ENCODE measurements around the gene STPG2. TPM values are rescaled to one million over a fixed set of nuclear protein-coding genes. Genes with fewer than 3 reads are reported as not detected.

The STPG2 gene
- polyA plus RNA-seq, 3 donors from 2014 or later = not detected

DNA sequence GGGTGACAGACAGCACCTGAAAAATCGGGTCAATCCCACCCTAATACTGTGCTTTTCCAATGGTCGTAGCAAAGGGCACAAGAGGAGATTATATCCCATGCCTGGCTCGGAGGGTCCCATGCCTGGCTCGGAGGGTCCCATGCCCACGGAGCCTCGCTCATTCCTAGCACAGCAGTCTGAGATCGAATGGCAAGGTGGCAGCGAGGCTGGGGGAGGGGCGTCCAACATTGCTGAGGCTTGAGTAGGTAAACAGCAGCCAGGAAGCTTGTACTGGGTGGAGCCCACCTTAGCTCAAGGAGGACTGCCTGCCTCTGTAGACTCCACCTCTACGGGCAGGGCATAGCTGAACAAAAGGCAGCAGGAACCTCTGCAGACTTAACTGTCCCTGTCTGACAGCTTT is 365.1 kb downstream of the STPG2 start:
- peaks cover 4 to 26% (median 11%) of the 10 kb centered on the region in 6 donors for H3K9me3 Mint-ChIP-seq
- no peak overlapping the region for H3K27ac Mint-ChIP-seq
- no peaks in the 10 kb centered on the region for H3K4me1 Mint-ChIP-seq
- H3K27me3 Mint-ChIP-seq (ENCODE audit: low read depth in 3 of 3) = peaks cover 0 to 2% (median 0%) of the 10 kb centered on the region in 3 donors
- H3K36me3 Mint-ChIP-seq = no peaks in the 10 kb centered on the region
- no peak overlapping the region for H3K4me3 Mint-ChIP-seq
- DNase-seq = no peak

- Mint-ChIP-seq H3K36me3 (no peaks in the 10 kb centered on the region), H3K27ac (no peak overlapping the region), H3K9me3 (peaks cover 4 to 16% (median 10%) of the 10 kb centered on the region in 6 donors), H3K4me3 (no peak overlapping the region), H3K27me3 (ENCODE audit: low read depth in 3 of 3) (peaks cover 0 to 2% (median under 1%) of the 10 kb centered on the region in 3 donors), H3K4me1 (no peaks in the 10 kb centered on the region)
- no peak for DNase-seq
Observed at GRCh38 chr4:97774347-97774989, 368.8 kb downstream of the STPG2 start.

DNA sequence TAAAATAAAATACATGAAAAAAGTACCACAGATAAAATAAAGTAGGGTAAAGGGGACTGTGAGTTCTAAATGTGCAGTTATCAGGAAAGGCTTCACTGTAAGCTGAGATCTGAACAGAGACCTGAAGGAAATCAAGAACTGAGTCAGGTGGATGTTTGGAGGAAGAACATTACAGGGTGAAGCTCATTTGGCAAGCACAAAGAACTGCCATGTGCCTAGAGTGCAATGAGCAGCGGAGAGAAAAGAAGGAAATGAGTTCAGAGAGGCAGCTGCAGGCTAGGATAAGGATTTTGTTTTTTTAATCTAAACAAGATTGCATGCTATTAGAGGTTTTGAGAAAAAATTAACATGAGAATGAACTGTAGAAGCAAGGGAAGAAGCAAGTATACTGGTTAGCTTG is 373.1 kb downstream of the STPG2 start:
- Mint-ChIP-seq H3K4me3 (no peak overlapping the region), H3K9me3 (peaks cover 4 to 14% (median 11%) of the 10 kb centered on the region in 6 donors), H3K36me3 (no peaks in the 10 kb centered on the region), H3K27me3 (ENCODE audit: low read depth in 3 of 3) (peaks cover 0 to 2% (median 0%) of the 10 kb centered on the region in 3 donors), H3K4me1 (no peaks in the 10 kb centered on the region), H3K27ac (no peak overlapping the region)
- no peak for DNase-seq

- no peak for DNase-seq
- no peaks in the 10 kb centered on the region for H3K36me3 Mint-ChIP-seq
- H3K4me1 Mint-ChIP-seq = no peaks in the 10 kb centered on the region
- no peak overlapping the region for H3K4me3 Mint-ChIP-seq
- no peak overlapping the region for H3K27ac Mint-ChIP-seq
- peaks cover 2 to 12% (median 6%) of the 10 kb centered on the region in 6 donors for H3K9me3 Mint-ChIP-seq
- H3K27me3 Mint-ChIP-seq (ENCODE audit: low read depth in 3 of 3) = peaks cover 0 to 2% (median 0%) of the 10 kb centered on the region in 3 donors
Observed at GRCh38 chr4:97762115-97762512, 381.2 kb downstream of the STPG2 start.

DNA sequence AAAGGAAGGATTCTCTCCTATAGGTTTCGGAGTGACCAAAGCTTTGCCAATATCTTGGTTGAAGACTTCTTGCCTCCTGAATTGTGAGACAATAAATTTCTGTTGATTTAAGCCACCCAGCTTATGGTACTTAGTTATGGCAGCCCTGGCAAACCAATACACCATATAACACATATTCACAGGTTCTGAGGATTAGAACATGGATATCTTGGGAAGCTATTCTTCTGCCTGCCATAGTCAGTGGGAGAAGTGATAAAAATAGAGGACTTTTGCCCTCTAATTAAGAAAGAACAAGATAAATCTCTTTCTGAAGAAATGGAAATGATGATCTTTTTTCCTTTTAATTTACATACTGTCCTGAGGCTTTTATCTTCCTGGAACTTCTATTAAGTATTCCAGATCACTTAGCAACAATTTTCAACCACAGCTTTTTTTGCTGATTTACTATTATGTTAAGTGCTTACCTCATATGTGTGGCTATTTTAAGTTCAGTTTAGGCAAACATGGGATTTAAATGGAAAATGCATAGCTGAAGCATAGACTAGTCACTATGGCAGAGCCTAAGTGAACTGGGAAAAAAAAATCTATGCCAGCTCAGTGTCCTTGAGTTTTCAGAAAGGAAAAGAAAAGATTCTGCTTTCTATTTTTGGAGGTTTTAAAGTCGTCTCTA is 381.7 kb downstream of the STPG2 start:
- Mint-ChIP-seq H3K36me3 (no peaks in the 10 kb centered on the region), H3K4me1 (no peaks in the 10 kb centered on the region), H3K27ac (no peak overlapping the region), H3K9me3 (peaks cover 4 to 16% (median 8%) of the 10 kb centered on the region in 6 donors), H3K4me3 (no peak overlapping the region), H3K27me3 (ENCODE audit: low read depth in 3 of 3) (peaks cover 0 to 2% (median 0%) of the 10 kb centered on the region in 3 donors)
- no peak for DNase-seq

GRCh38 chr4:97759785-97760184 is 383.5 kb downstream of the STPG2 start:
- H3K27me3 Mint-ChIP-seq (ENCODE audit: low read depth in 3 of 3) = peaks cover 0 to 2% (median 0%) of the 10 kb centered on the region in 3 donors
- H3K36me3 Mint-ChIP-seq = no peaks in the 10 kb centered on the region
- no peaks in the 10 kb centered on the region for H3K4me1 Mint-ChIP-seq
- H3K4me3 Mint-ChIP-seq = no peak overlapping the region
- no peak overlapping the region for H3K27ac Mint-ChIP-seq
- no peak for DNase-seq
- H3K9me3 Mint-ChIP-seq = peaks cover 4 to 29% (median 10%) of the 10 kb centered on the region in 6 donors

- peaks cover 5 to 28% (median 13%) of the 10 kb centered on the region in 6 donors for H3K9me3 Mint-ChIP-seq
- H3K27me3 Mint-ChIP-seq (ENCODE audit: low read depth in 3 of 3) = peaks cover 0 to 3% (median 2%) of the 10 kb centered on the region in 3 donors
Observed at GRCh38 chr4:97752599-97752998, 390.7 kb downstream of the STPG2 start.

GRCh38 chr4:97747945-97748344 is 395.3 kb downstream of the STPG2 start:
- H3K36me3 Mint-ChIP-seq = no peaks in the 10 kb centered on the region
- no peak overlapping the region for H3K27ac Mint-ChIP-seq
- H3K4me3 Mint-ChIP-seq = no peak overlapping the region
- H3K9me3 Mint-ChIP-seq = peaks cover 1 to 9% (median 4%) of the 10 kb centered on the region in 6 donors
- DNase-seq = no peak
- no peaks in the 10 kb centered on the region for H3K4me1 Mint-ChIP-seq
- H3K27me3 Mint-ChIP-seq (ENCODE audit: low read depth in 3 of 3) = peaks cover 0 to 3% (median 2%) of the 10 kb centered on the region in 3 donors

More at GRCh38 chr4:97752599-97752998, 390.7 kb downstream of the STPG2 start:
- Mint-ChIP-seq H3K4me3 (no peak overlapping the region), H3K4me1 (no peaks in the 10 kb centered on the region), H3K36me3 (no peaks in the 10 kb centered on the region), H3K27ac (no peak overlapping the region)
- no peak for DNase-seq

- H3K4me1 Mint-ChIP-seq = no peaks in the 10 kb centered on the region
- H3K27ac Mint-ChIP-seq = no peak overlapping the region
- peaks cover 0 to 18% (median 2%) of the 10 kb centered on the region in 6 donors for H3K9me3 Mint-ChIP-seq
- H3K4me3 Mint-ChIP-seq = no peak overlapping the region
- no peaks in the 10 kb centered on the region for H3K27me3 Mint-ChIP-seq (ENCODE audit: low read depth in 3 of 3)
- H3K36me3 Mint-ChIP-seq = no peaks in the 10 kb centered on the region
- no peak for DNase-seq
Observed at GRCh38 chr4:97720869-97721432, 422.3 kb downstream of the STPG2 start.

DNA sequence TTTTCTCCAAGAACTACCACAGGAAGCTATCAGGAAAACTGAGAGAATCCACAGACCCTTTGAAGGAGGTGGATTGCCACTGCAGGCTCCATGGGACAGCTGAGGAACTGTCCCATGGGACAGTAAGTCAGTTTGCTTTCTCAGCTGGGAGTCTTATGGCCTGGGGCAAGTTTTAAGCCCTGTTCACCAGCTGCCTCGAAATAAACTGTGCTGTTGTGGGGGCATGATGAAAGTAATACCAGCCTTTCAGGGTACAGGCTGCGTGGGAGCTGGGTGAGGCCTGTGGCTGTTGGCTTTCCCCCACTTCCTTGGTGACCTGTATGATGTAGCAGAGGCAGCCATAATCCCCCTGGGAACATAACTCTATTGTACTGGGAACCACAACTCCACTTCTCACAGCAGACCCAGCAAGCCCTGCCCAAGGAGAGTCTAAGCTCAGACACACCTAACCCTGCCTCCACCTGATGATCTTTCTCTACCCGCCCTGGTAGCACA is 452.1 kb downstream of the STPG2 start:
- DNase-seq = no peak
- no peaks in the 10 kb centered on the region for H3K4me1 Mint-ChIP-seq
- H3K4me3 Mint-ChIP-seq = no peak overlapping the region
- no peak overlapping the region for H3K27ac Mint-ChIP-seq
- H3K27me3 Mint-ChIP-seq (ENCODE audit: low read depth in 3 of 3) = peaks cover 0 to 1% (median 0%) of the 10 kb centered on the region in 3 donors
- peaks cover 0 to 5% (median 3%) of the 10 kb centered on the region in 3 donors for H3K36me3 Mint-ChIP-seq
- peaks cover 18 to 50% (median 37%) of the 10 kb centered on the region in 6 donors for H3K9me3 Mint-ChIP-seq

DNA sequence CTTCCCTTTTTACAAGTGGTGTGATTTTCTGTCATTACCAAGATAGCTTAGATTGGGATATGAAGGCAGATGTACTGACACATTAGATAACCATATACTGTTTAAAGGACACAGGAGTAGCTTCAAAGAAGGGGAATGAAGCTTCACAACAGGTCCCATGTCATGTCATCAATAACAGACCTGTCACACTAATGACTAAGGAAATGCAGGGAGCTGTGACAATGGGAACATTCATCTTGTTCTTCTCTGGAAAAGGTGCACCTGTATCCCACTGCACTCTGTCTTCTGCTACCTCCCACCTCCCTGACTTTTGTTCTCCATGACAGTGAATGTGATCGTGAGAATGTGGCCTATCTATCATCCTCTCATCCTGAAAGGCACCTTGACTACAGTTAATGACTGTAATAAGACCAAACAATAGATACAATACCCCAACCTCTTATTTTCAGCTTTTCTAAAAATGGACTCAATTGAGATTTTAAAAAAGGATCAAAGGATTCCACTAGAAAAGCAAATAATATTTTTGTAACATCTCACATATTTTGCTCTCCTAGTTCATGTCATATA is 472.5 kb downstream of the STPG2 start:
- Mint-ChIP-seq H3K27ac (no peak overlapping the region), H3K36me3 (peaks cover 0 to 4% (median 0%) of the 10 kb centered on the region in 3 donors), H3K4me3 (no peak overlapping the region), H3K9me3 (peaks cover 8 to 39% (median 13%) of the 10 kb centered on the region in 6 donors), H3K4me1 (no peaks in the 10 kb centered on the region), H3K27me3 (ENCODE audit: low read depth in 3 of 3) (no peaks in the 10 kb centered on the region)
- DNase-seq = no peak

DNA sequence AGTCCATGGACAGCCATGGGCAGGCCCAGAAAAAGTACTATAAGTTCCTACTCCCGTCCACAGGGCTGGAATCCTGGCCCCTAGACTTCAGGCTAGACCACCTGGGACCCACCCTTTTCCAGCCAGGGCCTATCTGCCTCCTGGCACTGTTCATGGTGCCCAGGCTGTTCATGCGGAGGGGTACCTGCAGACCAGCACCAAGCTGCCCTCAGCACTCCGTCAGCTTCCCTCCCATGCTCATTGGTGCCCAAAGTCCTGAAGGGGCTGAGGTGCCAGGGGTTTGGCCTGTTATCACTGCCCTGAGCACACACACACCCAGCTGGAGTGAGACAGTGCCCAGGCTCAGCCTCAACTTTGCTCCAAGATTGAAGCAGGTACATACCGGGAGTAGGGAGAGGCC is 477.7 kb downstream of the STPG2 start:
- no peaks in the 10 kb centered on the region for H3K27me3 Mint-ChIP-seq (ENCODE audit: low read depth in 3 of 3)
- peaks cover 0 to 4% (median 0%) of the 10 kb centered on the region in 3 donors for H3K36me3 Mint-ChIP-seq
- no peak overlapping the region for H3K4me3 Mint-ChIP-seq
- no peaks in the 10 kb centered on the region for H3K4me1 Mint-ChIP-seq
- peaks cover 2 to 39% (median 24%) of the 10 kb centered on the region in 6 donors for H3K9me3 Mint-ChIP-seq
- no peak overlapping the region for H3K27ac Mint-ChIP-seq
- no peak for DNase-seq

- Mint-ChIP-seq H3K4me3 (no peak overlapping the region), H3K36me3 (peaks cover 0 to 4% (median 0%) of the 10 kb centered on the region in 3 donors), H3K27ac (no peak overlapping the region)
Observed at GRCh38 chr4:97664741-97665140, 478.5 kb downstream of the STPG2 start.

GRCh38 chr4:97662133-97662532 is 481.1 kb downstream of the STPG2 start:
- Mint-ChIP-seq H3K36me3 (peaks cover 0 to 4% (median 0%) of the 10 kb centered on the region in 3 donors), H3K27me3 (ENCODE audit: low read depth in 3 of 3) (no peaks in the 10 kb centered on the region)

More at GRCh38 chr4:97664741-97665140, 478.5 kb downstream of the STPG2 start:
- peaks cover 2 to 37% (median 24%) of the 10 kb centered on the region in 6 donors for H3K9me3 Mint-ChIP-seq
- H3K27me3 Mint-ChIP-seq (ENCODE audit: low read depth in 3 of 3) = no peaks in the 10 kb centered on the region
- no peaks in the 10 kb centered on the region for H3K4me1 Mint-ChIP-seq
- no peak for DNase-seq

More at GRCh38 chr4:97662133-97662532, 481.1 kb downstream of the STPG2 start:
- no peak overlapping the region for H3K27ac Mint-ChIP-seq
- H3K4me1 Mint-ChIP-seq = no peaks in the 10 kb centered on the region
- no peak overlapping the region for H3K4me3 Mint-ChIP-seq
- H3K9me3 Mint-ChIP-seq = peaks cover 0 to 39% (median 22%) of the 10 kb centered on the region in 6 donors
- DNase-seq = no peak

Data from immature natural killer cell (primary cell).